NOMO-1 treated with dmso at 0.1 percent for 144 hours (cell line): ENCODE measurements around the gene SDF4.
"Not testable (repeated sequence)": the region's sequence is repeated elsewhere in the genome, so short reads cannot be mapped to it uniquely, and the experiment has no call there.

Experiments
- DNase-seq: peaks from one replicate; lab custom pipeline; 2025; ENCODE audit not compliant: unreplicated experiment; lab: John Stamatoyannopoulos, UW

The SDF4 gene

DNA sequence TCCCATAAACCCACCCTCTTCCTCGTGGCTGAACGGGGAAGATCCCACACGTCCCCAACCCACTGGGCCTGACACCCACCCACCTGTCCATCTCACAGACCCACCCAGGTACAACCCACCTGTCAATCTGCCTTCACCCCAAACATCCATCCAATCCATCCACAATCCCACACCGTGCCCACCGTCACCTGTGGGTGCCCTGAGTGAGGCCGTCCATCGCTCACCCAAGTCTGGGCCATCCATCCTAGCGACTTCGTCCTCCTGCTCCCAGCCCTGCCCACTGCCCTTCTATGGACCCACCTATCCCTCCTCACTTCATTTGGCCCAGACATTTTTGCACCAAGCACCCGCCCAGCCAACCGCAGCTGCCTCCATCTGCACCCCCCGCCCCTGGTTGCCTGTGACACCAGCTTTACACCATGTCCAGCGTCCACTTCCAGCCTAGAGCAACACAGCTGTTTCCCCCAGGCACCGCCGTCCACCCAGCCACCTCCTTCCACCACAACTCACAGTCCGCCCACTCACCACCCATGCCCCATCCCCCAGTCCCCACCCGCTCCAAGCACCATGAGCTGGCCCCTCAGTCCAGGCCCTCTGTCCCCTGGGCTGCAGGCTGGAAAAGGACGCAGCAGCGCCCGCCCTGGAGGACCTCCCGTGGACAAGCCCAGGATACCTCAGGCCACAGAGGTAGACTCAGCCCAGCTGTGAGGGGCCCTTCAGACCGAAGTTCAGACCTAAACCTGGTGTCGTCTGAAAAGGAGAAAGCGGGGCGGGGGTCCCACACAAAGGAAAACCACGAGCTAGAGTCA, 50.5 kb downstream of the SDF4 start:
- DNase-seq = no peak

DNA sequence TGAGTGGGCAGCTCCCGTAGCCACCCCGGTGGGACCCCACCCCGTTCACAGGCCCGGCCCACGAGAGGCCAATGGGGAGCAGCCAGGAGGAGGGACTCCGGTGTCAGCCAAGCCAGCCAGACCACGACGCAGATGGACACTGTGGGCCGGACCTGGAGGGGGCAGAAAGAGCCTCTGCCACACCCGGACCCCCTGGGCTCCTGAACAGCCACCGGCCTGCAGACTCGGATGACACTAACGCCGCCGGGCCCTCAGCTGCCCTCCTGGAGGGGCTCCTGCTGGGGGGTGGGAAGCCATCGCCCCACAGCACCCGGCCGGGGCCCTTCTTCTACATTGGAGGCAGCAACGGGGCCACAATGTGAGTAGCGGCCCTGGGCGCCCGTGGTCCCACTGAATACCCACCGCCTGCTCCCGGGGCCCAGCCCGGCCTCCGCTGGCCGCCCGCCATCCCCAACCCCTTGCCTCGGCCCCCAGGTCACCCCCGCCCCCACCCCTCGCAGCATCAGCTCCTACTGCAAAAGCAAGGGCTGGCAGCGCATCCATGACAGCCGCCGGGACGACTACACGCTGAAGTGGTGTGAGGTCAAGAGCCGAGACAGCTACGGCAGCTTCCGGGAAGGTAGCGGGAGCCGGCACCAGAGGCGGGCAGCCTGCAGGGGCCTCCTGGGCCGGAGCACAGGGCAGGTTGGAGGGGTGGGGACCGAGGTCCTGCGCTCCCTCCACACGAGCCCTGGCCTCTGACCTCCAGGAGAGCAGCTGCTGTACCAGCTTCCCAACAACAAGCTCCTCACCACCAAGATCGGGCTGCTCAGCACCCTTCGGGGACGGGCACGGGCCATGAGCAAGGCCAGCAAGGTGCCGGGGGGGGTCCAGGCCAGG, 51.6 kb downstream of the SDF4 start:
- DNase-seq = no peak

DNA sequence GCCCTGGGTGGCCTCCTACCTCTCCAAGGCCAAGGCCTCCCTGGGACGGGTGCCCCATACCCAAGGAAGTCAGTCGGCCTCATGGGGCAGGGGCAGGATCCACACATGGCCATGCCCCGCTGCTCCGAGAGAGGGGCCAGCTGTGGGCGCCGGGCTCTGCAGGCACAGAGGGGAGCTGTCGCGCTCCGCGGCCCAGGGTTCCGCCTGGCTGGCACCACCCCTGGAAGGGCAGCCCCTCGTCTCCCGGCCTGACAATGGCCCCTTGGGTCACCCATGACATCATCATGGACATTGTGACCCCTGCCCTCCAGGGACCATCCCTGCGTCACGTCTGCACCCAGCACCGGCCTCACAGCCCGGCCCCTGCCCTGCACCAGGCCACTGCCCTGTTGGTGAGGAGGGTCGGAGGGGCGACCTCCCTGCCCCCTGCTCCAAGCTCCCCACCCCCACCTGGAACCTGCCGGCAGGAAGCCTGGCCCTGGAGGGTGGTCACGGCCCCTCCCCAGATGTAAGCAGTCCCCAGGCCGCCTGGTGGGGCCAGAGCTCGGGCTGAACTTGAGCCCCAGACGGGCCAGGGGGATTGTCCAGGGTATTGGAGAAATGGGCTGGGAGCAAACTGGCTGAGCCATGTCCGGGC, 52.3 kb downstream of the SDF4 start:
- DNase-seq = no peak

DNA sequence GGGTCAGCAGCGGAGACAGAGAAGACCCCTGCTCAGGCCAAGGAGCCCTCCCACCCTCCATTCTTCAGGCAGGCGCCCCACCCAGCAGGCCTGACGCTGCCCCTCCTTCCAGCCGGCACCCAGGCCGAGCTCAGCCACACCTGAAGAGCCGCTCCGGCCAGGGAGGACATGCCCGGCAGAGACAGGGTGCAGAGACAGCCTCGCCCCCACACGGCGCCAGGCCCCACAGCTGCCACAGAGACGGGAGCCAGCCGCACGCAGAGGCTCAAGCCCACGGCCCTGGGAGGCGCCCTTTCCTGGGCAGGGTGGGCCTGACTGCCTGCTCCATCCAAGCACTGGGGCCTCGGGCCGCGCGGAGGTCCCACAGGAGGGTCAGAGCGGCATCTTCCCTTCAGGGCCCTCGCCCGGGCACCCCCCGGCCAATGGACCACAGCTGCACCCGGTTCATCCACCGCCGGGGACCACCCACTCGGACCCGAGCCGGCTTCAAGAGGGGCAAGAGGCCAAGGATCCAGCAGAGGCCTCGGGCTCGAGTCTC, 52.9 kb downstream of the SDF4 start:
- no peak for DNase-seq

DNA sequence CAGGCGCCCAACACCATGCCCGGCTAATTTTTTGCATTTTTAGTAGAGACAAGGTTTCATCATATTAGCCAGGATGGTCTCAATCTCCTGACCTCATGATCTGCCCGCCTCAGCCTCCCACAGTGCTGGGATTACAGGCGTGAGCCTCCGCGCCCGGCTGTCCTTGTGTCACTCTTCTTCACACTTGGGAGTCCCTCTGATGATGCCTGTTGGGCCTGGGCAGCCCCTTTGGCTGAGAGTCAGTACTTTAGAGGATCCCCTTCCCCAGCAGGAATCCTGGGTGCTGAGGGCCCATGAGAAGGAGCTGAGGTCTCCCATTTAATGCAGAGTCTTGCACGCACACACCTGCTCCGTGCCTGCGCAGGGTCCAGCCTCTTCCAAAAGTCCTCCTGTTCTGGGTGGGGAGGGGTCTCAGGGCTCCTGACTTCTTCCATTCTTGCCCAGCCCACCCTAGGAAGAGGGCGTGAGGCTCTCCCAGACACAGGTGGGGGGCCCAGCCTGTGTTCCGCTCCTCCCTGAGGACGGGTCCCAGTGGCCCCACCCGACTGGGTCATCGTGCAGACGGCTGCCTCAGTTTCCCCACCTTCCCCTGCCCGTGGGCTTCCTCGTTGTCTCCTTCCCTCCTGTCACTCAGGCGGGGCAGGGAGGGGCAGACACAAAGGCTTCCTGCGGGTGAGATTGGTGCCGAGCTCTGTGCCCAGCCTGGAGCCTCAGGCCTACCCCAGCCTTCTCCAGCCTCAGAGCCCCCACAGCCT, 54.2 kb downstream of the SDF4 start:
- DNase-seq = no peak

DNA sequence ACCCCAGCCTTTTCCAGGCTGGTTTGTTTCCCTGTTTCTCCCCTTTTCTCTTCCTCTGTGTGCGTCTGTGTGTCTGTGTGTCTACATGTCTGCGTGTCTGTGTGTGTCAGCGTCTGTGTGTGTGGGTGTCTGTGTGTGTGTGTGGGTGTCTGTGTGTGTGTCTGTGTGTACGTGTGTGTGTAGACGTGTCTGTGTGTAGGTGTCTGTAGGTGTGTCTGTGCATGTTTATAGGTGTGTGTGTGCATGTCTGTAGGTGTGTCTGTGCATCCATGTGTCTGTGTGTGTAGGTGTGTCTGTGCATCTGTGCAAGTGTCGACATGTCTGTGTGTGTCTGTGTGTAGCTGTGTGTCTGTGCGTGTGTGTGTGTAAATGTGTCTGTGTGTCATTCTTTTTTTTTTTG, 54.9 kb downstream of the SDF4 start:
- no peak for DNase-seq

DNA sequence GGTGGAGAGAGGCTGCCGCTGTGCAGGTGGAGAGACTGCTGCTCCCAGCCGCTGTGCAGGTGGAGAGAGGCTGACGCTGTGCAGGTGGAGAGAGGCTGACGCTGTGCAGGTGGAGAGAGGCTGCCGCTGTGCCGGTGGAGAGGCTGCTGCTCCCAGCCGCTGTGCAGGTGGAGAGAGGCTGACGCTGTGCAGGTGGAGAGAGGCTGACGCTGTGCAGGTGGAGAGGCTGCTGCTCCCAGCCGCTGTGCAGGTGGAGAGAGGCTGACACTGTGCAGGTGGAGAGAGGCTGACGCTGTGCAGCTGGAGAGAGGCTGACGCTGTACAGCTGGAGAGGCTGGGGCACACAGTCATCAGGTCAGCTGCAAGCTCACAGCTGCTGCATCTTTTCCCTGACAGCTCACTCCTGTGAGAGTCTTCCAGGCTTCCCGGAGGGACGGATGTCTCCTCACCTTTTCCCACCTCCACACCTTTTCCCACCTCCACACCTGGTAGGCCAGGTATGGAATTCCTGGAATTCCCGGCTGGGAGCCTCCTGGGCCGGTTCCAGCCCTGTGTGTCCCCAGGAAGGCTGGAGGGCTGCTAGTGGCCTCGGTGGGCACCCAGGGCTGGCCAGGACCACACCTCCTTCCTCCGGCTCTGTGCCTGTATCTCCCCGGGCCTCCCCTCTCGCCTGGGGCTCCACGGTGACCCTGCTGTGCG, 55.6 kb downstream of the SDF4 start:
- DNase-seq = not testable (repeated sequence)

DNA sequence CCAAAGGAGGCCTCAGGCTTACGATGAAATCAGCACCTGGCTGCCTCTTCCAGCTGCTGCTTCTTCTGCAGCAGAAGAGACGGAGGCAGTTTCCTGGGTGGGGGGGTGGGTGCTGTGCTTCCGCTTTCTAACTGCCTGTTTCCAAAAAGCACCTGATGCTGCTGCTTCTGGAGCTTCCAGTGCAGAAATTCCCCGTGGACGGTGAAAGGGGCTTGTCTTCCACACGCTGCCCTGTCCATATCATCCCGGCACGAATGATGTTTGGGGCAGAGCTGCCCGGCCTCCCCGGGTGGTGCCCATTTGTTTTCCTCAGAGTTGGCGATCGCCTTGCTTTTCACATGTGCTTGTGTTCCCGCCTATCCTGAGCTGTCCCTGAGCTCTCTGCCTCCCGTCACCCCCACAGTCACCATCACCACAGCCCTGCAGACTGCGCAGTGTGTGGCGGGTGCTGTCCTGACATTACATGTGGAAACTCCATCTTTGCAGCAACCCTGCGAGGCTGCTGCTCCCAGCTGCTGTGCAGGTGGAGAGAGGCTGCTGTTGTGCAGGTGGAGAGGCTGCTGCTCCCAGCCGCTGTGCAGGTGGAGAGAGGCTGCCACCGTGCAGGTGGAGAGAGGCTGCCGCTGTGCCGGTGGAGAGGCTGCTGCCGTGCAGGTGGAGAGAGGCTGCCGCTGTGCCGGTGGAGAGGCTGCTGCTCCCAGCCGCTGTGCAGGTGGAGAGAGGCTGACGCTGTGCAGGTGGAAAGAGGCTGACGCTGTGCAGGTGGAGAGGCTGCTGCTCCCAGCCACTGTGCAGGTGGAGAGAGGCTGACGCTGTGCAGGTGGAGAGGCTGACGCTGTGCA, 56.4 kb downstream of the SDF4 start:
- DNase-seq = no peak

DNA sequence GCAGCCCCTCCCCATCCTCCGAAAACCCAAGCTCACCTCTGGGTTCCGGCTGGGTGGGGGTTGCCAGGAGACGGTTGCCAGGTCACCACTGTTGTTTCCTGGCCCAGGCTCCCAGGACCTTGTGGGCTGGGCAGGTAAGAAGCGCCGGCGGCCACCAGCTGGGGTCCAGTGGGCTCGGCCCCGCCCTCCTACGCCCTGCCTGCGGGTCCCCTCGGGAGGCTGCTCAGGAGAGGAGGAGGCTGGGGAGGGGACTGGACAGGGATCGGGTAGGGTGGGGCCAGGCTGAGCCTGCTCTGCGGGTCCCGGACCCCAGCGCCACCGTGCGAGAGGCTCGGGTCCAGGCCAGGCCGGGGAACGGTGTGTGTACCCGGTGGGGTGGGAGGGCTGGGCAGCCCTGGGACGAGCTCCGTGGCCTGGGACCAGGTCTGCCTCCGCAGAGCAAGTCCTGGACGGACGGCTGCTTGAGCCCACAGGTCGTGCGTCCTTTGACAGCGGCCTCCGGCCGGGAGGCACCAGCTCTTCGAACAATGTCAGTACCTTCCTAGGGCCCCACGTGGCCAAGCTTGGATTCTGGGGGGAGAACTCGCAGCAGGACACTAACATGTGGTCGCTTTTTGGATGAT, 57.9 kb downstream of the SDF4 start, which contains the start of gene TTLL10:
TSS of gene TTLL10 (plus strand) at position 88 of the 623 bp plus-strand sequence. CDS start 5,336 bp downstream, outside the sequence.
- DNase-seq = no peak

DNA sequence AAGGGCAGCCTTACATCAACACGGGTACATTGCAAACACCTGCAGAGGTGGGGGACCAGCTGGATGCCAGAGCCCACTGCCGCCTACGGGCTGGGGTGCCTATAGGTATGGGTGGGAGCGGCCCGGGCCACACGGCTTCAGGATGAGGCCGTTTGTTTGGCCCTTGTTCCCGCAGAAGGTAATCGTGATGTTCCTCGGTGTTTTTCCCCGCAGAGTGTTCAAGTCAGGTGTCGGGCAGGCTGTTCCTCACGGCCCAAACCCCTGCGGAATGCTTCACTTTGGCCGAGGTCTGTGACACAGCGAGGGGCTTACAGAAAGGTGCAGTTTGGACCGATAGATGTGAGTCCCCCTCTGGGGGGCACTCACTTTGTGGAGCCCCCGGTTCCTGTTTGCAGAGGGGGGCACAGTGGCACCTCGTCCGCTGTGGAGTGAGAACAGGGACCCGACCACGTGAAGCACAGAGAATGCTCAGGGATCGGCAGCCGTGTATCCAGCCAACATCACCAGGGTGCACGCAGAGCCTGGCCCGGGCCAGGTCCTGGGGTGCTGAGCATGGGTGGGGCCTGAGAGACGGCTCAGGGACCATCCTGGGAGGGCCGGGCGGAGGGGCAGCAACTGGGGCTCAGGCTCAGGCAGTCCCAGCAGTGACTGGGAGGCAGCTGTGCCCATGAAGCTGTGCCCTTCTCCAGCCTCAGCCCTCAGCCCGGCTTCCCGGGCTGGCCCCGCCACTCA, 58.6 kb downstream of the SDF4 start:
- DNase-seq = no peak

DNA sequence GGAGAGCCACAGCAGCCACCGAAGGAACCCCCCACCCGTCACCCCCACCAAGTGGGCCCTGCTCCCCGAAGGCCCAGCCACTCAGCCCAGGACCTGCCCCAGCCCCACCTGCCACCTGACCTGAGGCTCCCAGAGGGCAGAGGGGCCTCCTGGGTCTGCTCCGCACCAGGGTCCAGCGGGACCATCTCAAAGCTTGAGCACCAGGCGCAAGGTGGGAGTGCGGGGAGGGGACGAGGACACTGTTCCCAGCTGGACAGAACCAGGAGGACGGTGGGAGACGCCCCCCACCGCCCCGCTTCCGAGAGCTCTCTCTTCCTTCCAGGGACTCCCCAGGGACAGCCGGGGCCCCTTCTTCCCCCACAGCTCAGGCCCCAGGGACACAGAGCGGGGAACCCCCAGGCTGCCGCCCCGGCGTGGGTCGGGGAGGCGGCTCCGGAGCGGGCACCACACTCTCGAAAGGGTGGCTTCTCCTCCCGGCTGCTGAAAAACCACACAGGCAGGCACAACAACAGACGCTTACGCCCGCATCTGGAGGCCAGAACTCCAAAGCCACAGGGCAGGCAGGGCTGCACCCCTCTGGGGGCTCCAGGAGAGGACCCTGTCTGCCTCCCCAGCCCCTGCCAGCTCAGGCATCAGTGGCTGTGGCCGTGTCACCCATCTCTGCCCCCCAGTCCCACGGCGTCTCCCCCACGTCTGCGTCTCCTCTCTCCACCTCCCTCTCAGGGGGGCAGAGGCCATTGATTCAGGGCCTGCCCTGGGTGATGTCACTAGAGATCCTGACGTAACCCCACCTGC, 60.1 kb downstream of the SDF4 start:
- no peak for DNase-seq

DNA sequence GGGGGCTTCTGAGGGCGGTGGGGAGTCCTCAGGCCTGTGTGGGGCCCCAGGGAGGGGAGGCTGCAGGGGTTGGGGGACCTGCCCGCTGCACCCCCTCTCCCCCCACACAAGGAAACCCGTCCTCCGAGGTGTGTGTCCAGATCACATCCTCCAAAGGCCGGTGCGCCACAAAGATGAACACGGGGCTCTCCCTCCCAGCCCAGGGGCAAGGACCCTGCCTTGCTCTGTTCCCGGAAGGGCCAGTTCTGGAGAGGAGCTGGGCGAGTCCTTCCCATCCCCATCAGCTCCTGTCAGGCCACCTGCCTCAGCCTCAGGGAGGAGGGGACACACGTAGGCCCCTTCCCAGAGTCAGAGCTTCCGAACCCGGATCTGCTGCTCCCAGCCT, 60.6 kb downstream of the SDF4 start:
- no peak for DNase-seq

DNA sequence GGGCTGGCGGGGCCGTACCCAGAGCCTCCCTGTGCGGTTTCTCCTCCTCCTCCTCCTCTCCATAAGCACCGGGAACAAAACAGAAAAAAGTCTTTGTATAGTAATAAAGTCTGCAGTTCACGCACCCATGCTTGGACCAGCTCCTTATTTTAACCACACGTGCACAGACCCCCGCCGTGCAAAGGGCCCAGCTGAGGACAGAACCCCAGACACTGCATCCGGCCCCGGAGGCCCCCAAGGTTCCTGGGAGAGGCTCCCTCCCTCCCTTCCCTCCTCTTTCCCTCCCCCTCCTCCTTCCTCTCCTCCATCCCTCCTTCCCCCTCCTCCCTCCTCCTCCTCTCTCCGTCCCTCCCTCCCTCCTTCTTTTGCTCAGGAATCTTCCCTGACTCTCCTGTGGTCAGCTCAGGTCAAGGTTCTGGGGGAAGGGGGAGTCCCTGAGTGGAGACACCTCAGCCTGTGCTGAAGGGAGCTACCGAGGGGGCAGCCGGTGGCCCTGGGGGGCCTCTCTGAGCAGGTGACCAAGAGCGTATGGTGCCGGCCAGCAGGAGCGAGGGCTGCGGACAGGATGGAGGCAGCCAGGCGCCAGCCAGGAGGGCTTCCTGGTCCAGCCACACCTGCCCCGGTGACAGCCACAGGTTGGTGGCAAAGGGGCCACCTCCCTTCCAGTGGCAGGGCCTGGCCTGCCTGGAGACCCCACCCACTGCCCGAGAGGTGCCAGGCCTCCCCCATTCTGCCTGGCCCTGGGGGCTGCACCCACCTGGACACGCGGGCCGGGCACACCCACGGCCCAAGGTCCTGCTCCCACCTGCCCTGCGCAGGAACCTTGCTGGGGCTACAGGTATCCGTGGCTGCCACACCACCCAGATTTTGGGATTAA, 61.3 kb downstream of the SDF4 start:
- no peak for DNase-seq

DNA sequence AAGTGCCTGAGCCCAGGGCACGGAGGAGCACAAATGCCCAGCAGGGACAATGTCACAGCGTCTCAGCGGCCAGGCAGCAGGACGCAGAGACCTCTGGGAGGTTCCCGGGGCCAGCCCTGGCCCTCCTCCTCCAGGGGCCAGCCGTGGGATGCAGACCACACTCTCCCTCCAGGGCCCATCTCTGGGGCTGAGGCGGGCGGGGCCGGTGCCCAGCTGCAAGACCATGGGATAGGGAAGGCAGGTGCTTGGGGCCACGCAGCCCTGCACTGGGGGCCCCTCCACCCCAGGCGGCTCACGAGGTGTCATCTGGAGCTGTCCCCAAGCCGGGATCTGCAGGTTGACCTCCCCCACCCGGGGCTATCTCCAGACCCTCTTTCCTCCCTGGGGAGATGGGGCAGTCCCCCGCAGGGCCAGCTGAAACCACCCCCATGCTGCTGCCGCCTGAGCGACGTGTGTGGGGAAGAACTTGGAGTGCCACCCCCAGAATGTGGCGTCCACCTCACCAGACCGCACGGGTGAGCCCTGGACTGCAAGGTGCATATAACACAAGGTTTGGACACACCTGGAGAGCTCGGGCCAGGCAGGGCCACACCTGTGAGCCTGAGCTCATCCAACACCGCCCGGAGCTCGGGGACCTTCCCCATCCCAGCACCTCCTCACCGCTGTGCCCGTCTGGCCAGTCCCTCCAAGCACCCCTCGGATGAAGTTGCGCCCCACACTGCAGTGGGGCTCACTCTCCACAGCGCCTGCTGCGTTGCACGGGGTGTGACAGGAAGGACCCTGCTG, 62.2 kb downstream of the SDF4 start:
- no peak for DNase-seq
